PC-3 (cell line): Measurements from ENCODE around the gene LAMB4. TPM values are rescaled to one million over a fixed set of nuclear protein-coding genes. Genes with fewer than 3 reads are reported as not detected.

Experiments
- ATAC-seq: fragments of 200-7000 bp; cut with Tn5 transposase; 2 replicates; pipeline ENCODE4 v1.9.1; 2020; ENCODE audit warnings: mild to moderate bottlenecking, moderate library complexity
- BruUV-seq: library from RNA; stranded (reverse); fragments of 400-500 nt; replicated peaks from 2 replicates; lab custom pipeline; 2021; lab: Mats Ljungman, UMichigan
- CTCF ChIA-PET: fragments of 300-600 bp; sonication (Branson Sonifier 250); formaldehyde crosslinking; loops from one replicate; lab custom pipeline; 2022; ENCODE audit warnings: antibody characterized with exemption; lab: Charles Lee
- POLR2A ChIA-PET: fragments of 300-600 bp; sonication (Branson Sonifier 250); formaldehyde crosslinking; loops from one replicate; lab custom pipeline; 2022; ENCODE audit warnings: antibody characterized with exemption; ENCODE audit not compliant: unreplicated experiment; lab: Charles Lee
- DNase-seq: peaks from one replicate; pipeline ENCODE4 v3.0.0-alpha.2; 2015
- H2AFZ ChIP-seq: fragments of 300-600 bp; sonication (generic); 2 replicates; pipeline ENCODE4 v1.6.0; 2016; ENCODE audit warnings: antibody characterized with exemption, low read length
- H3F3A ChIP-seq: fragments of 300-600 bp; sonication (generic); one replicate; pipeline ENCODE4 v1.6.0; 2017; ENCODE audit warnings: antibody characterized with exemption, low read length, control low read depth, mild to moderate bottlenecking; ENCODE audit not compliant: unreplicated experiment
- H3K27ac ChIP-seq: fragments of 300-600 bp; sonication (generic); 2 replicates; pipeline ENCODE4 v1.5.1; 2016; ENCODE audit warnings: mild to moderate bottlenecking, low read length
- H3K27me3 ChIP-seq: fragments of 300-600 bp; sonication (generic); 2 replicates; pipeline ENCODE4 v1.6.1; 2016; ENCODE audit warnings: low read length, mixed read lengths
- H3K36me3 ChIP-seq: fragments of 300-600 bp; sonication (generic); 2 replicates; pipeline ENCODE4 v1.6.1; 2016; ENCODE audit warnings: low read depth, mixed run types, low read length, mixed read lengths
- H3K4me1 ChIP-seq: fragments of 300-600 bp; sonication (generic); 2 replicates; pipeline ENCODE4 v1.5.1; 2016; ENCODE audit warnings: low read length; ENCODE audit not compliant: insufficient read depth
- H3K4me2 ChIP-seq: fragments of 300-600 bp; sonication (generic); 2 replicates; pipeline ENCODE4 v1.6.0; 2016; ENCODE audit warnings: low read length
- H3K4me3 ChIP-seq: fragments of 300-600 bp; sonication (generic); 2 replicates; pipeline ENCODE4 v1.5.1; 2016; ENCODE audit warnings: mild to moderate bottlenecking, low read length, mixed read lengths
- H3K79me2 ChIP-seq: fragments of 300-600 bp; sonication (generic); 2 replicates; pipeline ENCODE4 v1.6.1; 2017; ENCODE audit warnings: low read length, mixed read lengths
- H3K9ac ChIP-seq: fragments of 300-600 bp; sonication (generic); 2 replicates; pipeline ENCODE4 v1.6.0; 2016; ENCODE audit warnings: mild to moderate bottlenecking, low read length
- H3K9me2 ChIP-seq: fragments of 300-600 bp; sonication (generic); replicated peaks from 2 replicates; pipeline ENCODE4 v1.6.1; 2016; ENCODE audit warnings: mixed run types, low read length, mixed read lengths
- H3K9me3 ChIP-seq: fragments of 300-600 bp; sonication (generic); 2 replicates; pipeline ENCODE4 v1.6.1; 2016; ENCODE audit warnings: low read length, mixed read lengths
- H4K20me1 ChIP-seq: fragments of 300-600 bp; sonication (generic); 2 replicates; pipeline ENCODE4 v1.6.1; 2016; ENCODE audit warnings: low read length, mixed read lengths
- CTCF ChIP-seq: fragments of 300-600 bp; sonication (generic); conservative IDR thresholded peaks from 2 replicates; pipeline ENCODE4 v1.5.1; 2017; ENCODE audit warnings: antibody characterized with exemption, low read depth, mild to moderate bottlenecking, low read length
- EZH2 ChIP-seq: fragments of 300-600 bp; sonication (generic); IDR thresholded peaks from one replicate; pipeline ENCODE4 v1.6.1; 2017; ENCODE audit warnings: antibody characterized with exemption, mild to moderate bottlenecking, low read length; ENCODE audit not compliant: unreplicated experiment
- EZH2phosphoT487 ChIP-seq: fragments of 300-600 bp; sonication (generic); IDR thresholded peaks from 2 replicates; pipeline ENCODE4 v1.6.1; 2018; ENCODE audit warnings: mild to moderate bottlenecking, antibody characterized with exemption, low read length, borderline replicate concordance
- intact Hi-C: fragments of 100-400 bp; cut with micrococcal nuclease; formaldehyde crosslinking; loops from 2 replicates; pipeline ENCODE4 v1.9.0; 2023
- total RNA-seq: library from RNA; depleted of rRNA; stranded (reverse); fragments of >200 nt; gene quantifications from 2 replicates; pipeline ENCODE4 v1.2.3, GENCODE V29; 2014

LAMB4 gene
- total RNA-seq, 1 experiment from 2014 or later: 0.04 TPM

- BruUV-seq: no TSS peak
- no peaks in the 10 kb centered on the region for H3K79me2 ChIP-seq
- ChIA-PET POLR2A (interaction anchor here (0.6 kb wide), 1 partner anchor 351 kb away, joined by 4 read pairs; no protein-coding TSS in a partner anchor), CTCF (no interaction called here)
- TF ChIP-seq CTCF: no peak
- TF ChIP-seq EZH2: no peak
- no peak for TF ChIP-seq EZH2phosphoT487
- H3K9ac ChIP-seq: no peak overlapping the region
- no peaks in the 10 kb centered on the region for H3F3A ChIP-seq
- peaks cover 25% of the 10 kb centered on the region for H3K4me1 ChIP-seq
- H3K36me3 ChIP-seq: no peaks in the 10 kb centered on the region
- intact Hi-C loops: loop anchor here (10.0 kb wide), 1 partner anchor 200 kb away; the partner anchor contains the start of gene DLD
- H2AFZ ChIP-seq: no peak overlapping the region
- H3K9me2 ChIP-seq: no peaks in the 10 kb centered on the region
- no peaks in the 10 kb centered on the region for H3K9me3 ChIP-seq
- H3K27me3 ChIP-seq: no peaks in the 10 kb centered on the region
- H3K4me3 ChIP-seq: no peak overlapping the region
- peak overlapping the region; percentile 67; the same call in 1 of the 2 replicates for H3K4me2 ChIP-seq
- no peak for ATAC-seq
- H3K27ac ChIP-seq: no peak overlapping the region
- no peaks in the 10 kb centered on the region for H4K20me1 ChIP-seq
- DNase-seq: no peak
Measured at GRCh38 chr7:108094346-108094745, 35.8 kb downstream of the LAMB4 start.

GRCh38 chr7:108093851-108094331 is 36.3 kb downstream of the LAMB4 start:
- H4K20me1 ChIP-seq: no peaks in the 10 kb centered on the region
- H3K9me3 ChIP-seq: no peaks in the 10 kb centered on the region
- H3F3A ChIP-seq: no peaks in the 10 kb centered on the region
- DNase-seq (no peak), ATAC-seq (no peak)
- H3K4me3 ChIP-seq: no peak overlapping the region
- H3K79me2 ChIP-seq: no peaks in the 10 kb centered on the region
- no peaks in the 10 kb centered on the region for H3K27me3 ChIP-seq
- H2AFZ ChIP-seq: no peak overlapping the region
- CTCF ChIA-PET: no interaction called here
- TF ChIP-seq CTCF (no peak), EZH2phosphoT487 (no peak), EZH2 (no peak)
- POLR2A ChIA-PET: no interaction called here
- H3K27ac ChIP-seq: no peak overlapping the region
- H3K4me1 ChIP-seq: peaks cover 21% of the 10 kb centered on the region
- no TSS peak for BruUV-seq
- H3K36me3 ChIP-seq: no peaks in the 10 kb centered on the region
- H3K9ac ChIP-seq: no peak overlapping the region
- intact Hi-C loops: loop anchor here (10.0 kb wide), 1 partner anchor 199 kb away; the partner anchor contains the start of gene DLD
- H3K9me2 ChIP-seq: no peaks in the 10 kb centered on the region
- H3K4me2 ChIP-seq: no peak overlapping the region

GRCh38 chr7:108093341-108093740 is 36.8 kb downstream of the LAMB4 start:
- no peaks in the 10 kb centered on the region for H4K20me1 ChIP-seq
- H3K27me3 ChIP-seq: no peaks in the 10 kb centered on the region
- no peak for DNase-seq
- no peak overlapping the region for H2AFZ ChIP-seq
- H3F3A ChIP-seq: no peaks in the 10 kb centered on the region
- no peak for ATAC-seq
- no peak overlapping the region for H3K27ac ChIP-seq
- no peak overlapping the region for H3K4me2 ChIP-seq
- no peak overlapping the region for H3K4me3 ChIP-seq
- H3K79me2 ChIP-seq: no peaks in the 10 kb centered on the region
- H3K9me2 ChIP-seq: no peaks in the 10 kb centered on the region
- TF ChIP-seq EZH2: no peak
- TF ChIP-seq CTCF: no peak
- TF ChIP-seq EZH2phosphoT487: no peak
- ChIA-PET CTCF (no interaction called here), POLR2A (no interaction called here)
- H3K4me1 ChIP-seq: peaks cover 20% of the 10 kb centered on the region
- no peaks in the 10 kb centered on the region for H3K36me3 ChIP-seq
- no peak overlapping the region for H3K9ac ChIP-seq
- BruUV-seq: no TSS peak
- intact Hi-C loops: loop anchor here (10.0 kb wide), 1 partner anchor 199 kb away; the partner anchor contains the start of gene DLD
- no peaks in the 10 kb centered on the region for H3K9me3 ChIP-seq
